ENCODE data around the gene AMN.

GRCh38 chr14:102958461-102958860 is 36.0 kb downstream of the AMN start:
- no peak for TF ChIP-seq POLR2A (IDR thresholded peaks at IDR 0.05)
- TF ChIP-seq CTCF (IDR thresholded peaks at IDR 0.05), result no peak

All from Peyer's patch (tissue), 4 donors.